Measurements from ENCODE around the gene FMNL3. TPM values are rescaled to one million over a fixed set of nuclear protein-coding genes. Genes with fewer than 3 reads are reported as not detected.

Gene FMNL3
- total and polyA plus RNA-seq, 4 donors: 0.72 to 4.5 (median 2.6) TPM

GRCh38 chr12:49646871-49647654 lies 60.1 kb downstream of the FMNL3 start:
- Histone ChIP-seq H3K9me3 (ENCODE audit: control insufficient read depth in 4 of 4, low read length in 3 of 4) (no peaks in the 10 kb centered on the region), H3K4me3 (ENCODE audit: low read depth in 1 of 3, low read length in 3 of 3) (no peak overlapping the region), H3K27me3 (ENCODE audit: control insufficient read depth in 4 of 4, insufficient read depth in 4 of 4, low read length in 3 of 4) (no peaks in the 10 kb centered on the region), H3K9ac (ENCODE audit: low read depth in 1 of 2, low read length in 2 of 2) (no peak overlapping the region), H3K27ac (ENCODE audit: low read depth in 1 of 2, low read length in 2 of 2) (no peak overlapping the region), H3K36me3 (ENCODE audit: control insufficient read depth in 4 of 4, insufficient read depth in 3 of 4, low read depth in 1 of 4, low read length in 3 of 4) (peaks cover 0 to 9% (median 3%) of the 10 kb centered on the region in 4 donors), H3K4me1 (ENCODE audit: control insufficient read depth in 4 of 4, insufficient read depth in 4 of 4, low read length in 3 of 4) (peaks cover 3 to 17% (median 11%) of the 10 kb centered on the region in 4 donors)
- TF ChIP-seq NR2F2 (IDR thresholded peaks at IDR 0.05) (no peak), HNF4G (IDR thresholded peaks at IDR 0.05) (no peak), MAX (IDR thresholded peaks at IDR 0.05) (no peak), CTCF (IDR thresholded peaks at IDR 0.05; ENCODE audit: low read depth, low read length, missing input control) (no peak), ATF3 (IDR thresholded peaks at IDR 0.05) (no peak)
- no peak for DNase-seq (ENCODE audit: low spot score)
- 83% methylated on average over 12 of the region's 12 CpGs for WGBS

GRCh38 chr12:49646331-49646830 lies 60.8 kb downstream of the FMNL3 start:
- WGBS: 97% methylated on average over 7 of the region's 7 CpGs
- Histone ChIP-seq H3K4me3 (ENCODE audit: low read depth in 1 of 3, low read length in 3 of 3) (no peak overlapping the region), H3K27me3 (ENCODE audit: control insufficient read depth in 4 of 4, insufficient read depth in 4 of 4, low read length in 3 of 4) (no peaks in the 10 kb centered on the region), H3K9me3 (ENCODE audit: control insufficient read depth in 4 of 4, low read length in 3 of 4) (no peaks in the 10 kb centered on the region), H3K36me3 (ENCODE audit: control insufficient read depth in 4 of 4, insufficient read depth in 3 of 4, low read depth in 1 of 4, low read length in 3 of 4) (peaks cover 0 to 12% (median 3%) of the 10 kb centered on the region in 4 donors), H3K4me1 (ENCODE audit: control insufficient read depth in 4 of 4, insufficient read depth in 4 of 4, low read length in 3 of 4) (peaks cover 3 to 17% (median 11%) of the 10 kb centered on the region in 4 donors), H3K27ac (ENCODE audit: low read depth in 1 of 2, low read length in 2 of 2) (no peak overlapping the region), H3K9ac (ENCODE audit: low read depth in 1 of 2, low read length in 2 of 2) (no peak overlapping the region)
- no peak for DNase-seq (ENCODE audit: low spot score)
- no peak for TF ChIP-seq HNF4A (conservative IDR thresholded peaks at IDR 0.05)
- no peak for TF ChIP-seq SP1 (IDR thresholded peaks at IDR 0.05)
- TF ChIP-seq MAX (IDR thresholded peaks at IDR 0.05): no peak
- no peak for TF ChIP-seq TAF1 (conservative IDR thresholded peaks at IDR 0.05)
- no peak for TF ChIP-seq FOXA2 (IDR thresholded peaks at IDR 0.05)
- TF ChIP-seq FOXA1 (IDR thresholded peaks at IDR 0.05): no peak
- no peak for TF ChIP-seq CTCF (IDR thresholded peaks at IDR 0.05; ENCODE audit: low read depth, low read length, missing input control)
- no peak for TF ChIP-seq JUND (IDR thresholded peaks at IDR 0.05)
- no peak for TF ChIP-seq HNF4G (IDR thresholded peaks at IDR 0.05)
- TF ChIP-seq NR2F2 (IDR thresholded peaks at IDR 0.05): no peak
- TF ChIP-seq RXRA (IDR thresholded peaks at IDR 0.05): no peak
- TF ChIP-seq GABPA (IDR thresholded peaks at IDR 0.05 in 1 of 2, conservative IDR thresholded peaks at IDR 0.05 in 1 of 2): no peak

Data from liver (tissue), 9 donors.